HepG2 (cell line): ENCODE data around the gene ZNF451. TPM values are rescaled to one million over a fixed set of nuclear protein-coding genes. Genes with fewer than 3 reads are reported as not detected.

ENCODE experiments used
- CBX1 ChIP-seq: IDR thresholded peaks from one replicate; pipeline ENCODE4 v1.6.1; 2016; ENCODE audit warnings: antibody characterized with exemption, low read depth
- FOXP1 ChIP-seq, 2 experiments: fragments of 450-650 bp in 1 of 2; IDR thresholded peaks; 2 replicates each; pipeline ENCODE4 v1.6.1; 2017 to 2018; ENCODE audit warnings: antibody characterized with exemption in 1 of 2
- HOXA5 ChIP-seq: sonication (generic); formaldehyde crosslinking; IDR thresholded peaks from 2 replicates; pipeline ENCODE4 v1.4.0; 2020; ENCODE audit warnings: missing genetic modification reagents
- KLF15 ChIP-seq: sonication (generic); formaldehyde crosslinking; IDR thresholded peaks from 2 replicates; pipeline ENCODE4 v1.8.1; 2023; ENCODE audit warnings: borderline replicate concordance, mild to moderate bottlenecking, inconsistent platforms, missing genetic modification reagents, mixed read lengths
- MED8 ChIP-seq: sonication (generic); formaldehyde crosslinking; IDR thresholded peaks from 2 replicates; pipeline ENCODE4 v1.8.1; 2023; ENCODE audit warnings: mild to moderate bottlenecking, missing genetic modification reagents; ENCODE audit not compliant: insufficient replicate concordance
- SCMH1 ChIP-seq: sonication (generic); formaldehyde crosslinking; IDR thresholded peaks from 2 replicates; pipeline ENCODE4 v1.9.0; 2021; ENCODE audit warnings: missing genetic modification reagents, mild to moderate bottlenecking, borderline replicate concordance
- SRSF1 ChIP-seq: fragments of 200-400 bp; formaldehyde crosslinking; optimal IDR thresholded peaks from 2 replicates; pipeline ENCODE3; 2017; ENCODE audit warnings: mild to moderate bottlenecking, low read depth, low read length, moderate library complexity
- STAG1 ChIP-seq: sonication (generic); formaldehyde crosslinking; IDR thresholded peaks from 2 replicates; pipeline ENCODE4 v1.4.0; 2020; ENCODE audit warnings: missing genetic modification reagents
- ZNF329 ChIP-seq: sonication (generic); formaldehyde crosslinking; IDR thresholded peaks from 2 replicates; pipeline ENCODE4 v1.9.0; 2021; ENCODE audit warnings: low read depth, mild to moderate bottlenecking, missing genetic modification reagents
- ZNF343 ChIP-seq: sonication (generic); formaldehyde crosslinking; IDR thresholded peaks from 2 replicates; pipeline ENCODE4 v1.4.0; 2020; ENCODE audit warnings: mild to moderate bottlenecking, missing genetic modification reagents
- ZSCAN30 ChIP-seq: sonication (generic); formaldehyde crosslinking; IDR thresholded peaks from 2 replicates; pipeline ENCODE4 v1.5.0; 2020; ENCODE audit warnings: mild to moderate bottlenecking, missing genetic modification reagents
- polyA plus RNA-seq, 8 experiments: library from polyadenylated mRNA; depleted of rRNA in 3 of 8; stranded (reverse) in 7 of 8; unstranded in 1 of 8; fragments of >200 nt; fragmentation: Illumina TruSeq in 4 of 8; extraction: Trizol in 4 of 8; gene quantifications; 2 replicates each; pipeline versions ENCODE4 v1.2.1 to v1.2.3, GENCODE V29; 2011 to 2016; ENCODE audit warnings: low read depth in 4 of 8, missing spikeins in 1 of 8, mixed read lengths in 1 of 8; ENCODE audit not compliant: insufficient read depth in 1 of 8
- total RNA-seq, 5 experiments: library from RNA; depleted of rRNA; stranded (reverse); fragments of >200 nt; fragmentation: Illumina TruSeq; extraction: Trizol; gene quantifications; 2 replicates each; pipeline ENCODE4 v1.2.3, GENCODE V29; 2016; ENCODE audit warnings: low read depth in 1 of 5
- TF ChIP-seq, protein P1 (sequence below): sonication (generic); formaldehyde crosslinking; IDR thresholded peaks from 2 replicates; pipeline ENCODE4 v1.5.1; 2020; ENCODE audit warnings: missing genetic modification reagents, mild to moderate bottlenecking, borderline replicate concordance
- TF ChIP-seq, protein P2 (sequence below): sonication (generic); formaldehyde crosslinking; IDR thresholded peaks from 2 replicates; pipeline ENCODE4 v1.8.1; 2023; ENCODE audit warnings: mild to moderate bottlenecking, missing genetic modification reagents, borderline replicate concordance
- TF ChIP-seq, protein P3 (sequence below): sonication (generic); formaldehyde crosslinking; IDR thresholded peaks from 2 replicates; pipeline ENCODE4 v1.5.0; 2020; ENCODE audit warnings: missing genetic modification reagents, mild to moderate bottlenecking, borderline replicate concordance
- TF ChIP-seq, protein P4 (sequence below): sonication (generic); formaldehyde crosslinking; IDR thresholded peaks from 2 replicates; pipeline ENCODE4 v1.5.1; 2020; ENCODE audit warnings: mild to moderate bottlenecking, missing genetic modification reagents
- TF ChIP-seq, protein P5 (sequence below): sonication (generic); formaldehyde crosslinking; IDR thresholded peaks from 2 replicates; pipeline ENCODE4 v1.8.0; 2022; ENCODE audit warnings: mild to moderate bottlenecking, missing genetic modification reagents, borderline replicate concordance
- TF ChIP-seq, protein P6 (sequence below): sonication (generic); formaldehyde crosslinking; IDR thresholded peaks from 2 replicates; pipeline ENCODE4 v1.5.0; 2020; ENCODE audit warnings: mild to moderate bottlenecking, missing genetic modification reagents, borderline replicate concordance

ZNF451 gene
- total and polyA plus RNA-seq, 2 of the 13 experiments (the other 11 are each of a cell fraction or from before 2014, with no cell fraction given), result 32.1 to 65.7 TPM

DNA sequence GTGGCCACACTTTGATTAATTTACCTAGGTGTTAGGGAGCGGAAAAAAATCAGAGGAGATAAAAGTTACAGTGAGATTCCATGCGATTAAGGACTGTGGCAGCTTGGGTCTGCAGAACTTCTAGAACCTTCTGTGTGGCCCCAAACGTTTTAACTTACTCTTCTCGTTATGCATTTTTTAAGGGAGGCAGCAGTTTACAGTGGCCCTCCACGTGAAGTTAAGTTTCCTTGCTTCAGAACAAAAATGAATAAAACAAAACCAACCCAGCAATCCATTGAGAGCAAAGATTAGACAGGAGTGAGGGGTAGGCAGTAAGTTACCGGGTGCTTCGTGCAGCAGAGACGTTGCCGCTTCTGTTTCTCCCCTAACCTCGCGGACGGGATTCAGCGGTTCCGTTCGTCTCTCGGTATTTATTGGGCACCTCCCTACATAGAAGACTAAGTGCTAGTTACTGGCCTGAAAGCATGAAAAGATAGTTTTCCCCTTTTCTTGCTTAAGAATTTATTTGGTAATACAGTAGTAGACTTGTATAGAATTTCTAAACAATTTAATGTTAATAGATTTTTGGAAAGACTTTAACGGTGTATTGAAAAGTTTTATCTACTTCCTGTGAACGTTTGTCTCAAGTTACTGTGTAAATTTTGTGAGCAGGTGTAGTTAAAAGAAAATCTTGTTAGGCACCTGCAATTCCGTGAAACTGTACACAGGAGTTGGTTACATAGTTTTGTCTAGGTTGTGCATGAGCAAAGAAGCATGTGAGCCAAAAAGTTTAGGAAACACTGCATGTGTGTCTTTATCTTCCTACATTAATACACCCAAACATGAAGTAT is 83.3 kb downstream of the ZNF451 start (continued):
- TF ChIP-seq, protein P1, sequence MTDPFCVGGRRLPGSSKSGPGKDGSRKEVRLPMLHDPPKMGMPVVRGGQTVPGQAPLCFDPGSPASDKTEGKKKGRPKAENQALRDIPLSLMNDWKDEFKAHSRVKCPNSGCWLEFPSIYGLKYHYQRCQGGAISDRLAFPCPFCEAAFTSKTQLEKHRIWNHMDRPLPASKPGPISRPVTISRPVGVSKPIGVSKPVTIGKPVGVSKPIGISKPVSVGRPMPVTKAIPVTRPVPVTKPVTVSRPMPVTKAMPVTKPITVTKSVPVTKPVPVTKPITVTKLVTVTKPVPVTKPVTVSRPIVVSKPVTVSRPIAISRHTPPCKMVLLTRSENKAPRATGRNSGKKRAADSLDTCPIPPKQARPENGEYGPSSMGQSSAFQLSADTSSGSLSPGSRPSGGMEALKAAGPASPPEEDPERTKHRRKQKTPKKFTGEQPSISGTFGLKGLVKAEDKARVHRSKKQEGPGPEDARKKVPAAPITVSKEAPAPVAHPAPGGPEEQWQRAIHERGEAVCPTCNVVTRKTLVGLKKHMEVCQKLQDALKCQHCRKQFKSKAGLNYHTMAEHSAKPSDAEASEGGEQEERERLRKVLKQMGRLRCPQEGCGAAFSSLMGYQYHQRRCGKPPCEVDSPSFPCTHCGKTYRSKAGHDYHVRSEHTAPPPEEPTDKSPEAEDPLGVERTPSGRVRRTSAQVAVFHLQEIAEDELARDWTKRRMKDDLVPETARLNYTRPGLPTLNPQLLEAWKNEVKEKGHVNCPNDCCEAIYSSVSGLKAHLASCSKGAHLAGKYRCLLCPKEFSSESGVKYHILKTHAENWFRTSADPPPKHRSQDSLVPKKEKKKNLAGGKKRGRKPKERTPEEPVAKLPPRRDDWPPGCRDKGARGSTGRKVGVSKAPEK (CRISPR knock-in tag), result peak; percentile 62
- TF ChIP-seq FOXP1 (IDR thresholded peaks at IDR 0.05) (no peak), FOXP1 (CRISPR knock-in tag; IDR thresholded peaks at IDR 0.05) (no peak), HOXA5 (0 out of 2 replicates have a peak, but pooled peaks have one; percentile 3), SCMH1 (no peak), ZNF343 (CRISPR knock-in tag) (peak; percentile 14; the same call in 1 of the 2 replicates), CBX1 (no peak), MED8 (CRISPR knock-in tag) (no peak), SRSF1 (no peak), ZSCAN30 (no peak; the same call in 1 of the 2 replicates), STAG1 (CRISPR knock-in tag) (no peak), ZNF329 (CRISPR knock-in tag) (no peak), KLF15 (CRISPR knock-in tag) (no peak)
- TF ChIP-seq, protein P2, sequence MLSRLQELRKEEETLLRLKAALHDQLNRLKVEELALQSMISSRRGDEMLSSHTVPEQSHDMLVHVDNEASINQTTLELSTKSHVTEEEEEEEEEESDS (CRISPR knock-in tag), result no peak
- TF ChIP-seq, protein P3, sequence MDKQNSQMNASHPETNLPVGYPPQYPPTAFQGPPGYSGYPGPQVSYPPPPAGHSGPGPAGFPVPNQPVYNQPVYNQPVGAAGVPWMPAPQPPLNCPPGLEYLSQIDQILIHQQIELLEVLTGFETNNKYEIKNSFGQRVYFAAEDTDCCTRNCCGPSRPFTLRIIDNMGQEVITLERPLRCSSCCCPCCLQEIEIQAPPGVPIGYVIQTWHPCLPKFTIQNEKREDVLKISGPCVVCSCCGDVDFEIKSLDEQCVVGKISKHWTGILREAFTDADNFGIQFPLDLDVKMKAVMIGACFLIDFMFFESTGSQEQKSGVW, result no peak
- TF ChIP-seq, protein P4, sequence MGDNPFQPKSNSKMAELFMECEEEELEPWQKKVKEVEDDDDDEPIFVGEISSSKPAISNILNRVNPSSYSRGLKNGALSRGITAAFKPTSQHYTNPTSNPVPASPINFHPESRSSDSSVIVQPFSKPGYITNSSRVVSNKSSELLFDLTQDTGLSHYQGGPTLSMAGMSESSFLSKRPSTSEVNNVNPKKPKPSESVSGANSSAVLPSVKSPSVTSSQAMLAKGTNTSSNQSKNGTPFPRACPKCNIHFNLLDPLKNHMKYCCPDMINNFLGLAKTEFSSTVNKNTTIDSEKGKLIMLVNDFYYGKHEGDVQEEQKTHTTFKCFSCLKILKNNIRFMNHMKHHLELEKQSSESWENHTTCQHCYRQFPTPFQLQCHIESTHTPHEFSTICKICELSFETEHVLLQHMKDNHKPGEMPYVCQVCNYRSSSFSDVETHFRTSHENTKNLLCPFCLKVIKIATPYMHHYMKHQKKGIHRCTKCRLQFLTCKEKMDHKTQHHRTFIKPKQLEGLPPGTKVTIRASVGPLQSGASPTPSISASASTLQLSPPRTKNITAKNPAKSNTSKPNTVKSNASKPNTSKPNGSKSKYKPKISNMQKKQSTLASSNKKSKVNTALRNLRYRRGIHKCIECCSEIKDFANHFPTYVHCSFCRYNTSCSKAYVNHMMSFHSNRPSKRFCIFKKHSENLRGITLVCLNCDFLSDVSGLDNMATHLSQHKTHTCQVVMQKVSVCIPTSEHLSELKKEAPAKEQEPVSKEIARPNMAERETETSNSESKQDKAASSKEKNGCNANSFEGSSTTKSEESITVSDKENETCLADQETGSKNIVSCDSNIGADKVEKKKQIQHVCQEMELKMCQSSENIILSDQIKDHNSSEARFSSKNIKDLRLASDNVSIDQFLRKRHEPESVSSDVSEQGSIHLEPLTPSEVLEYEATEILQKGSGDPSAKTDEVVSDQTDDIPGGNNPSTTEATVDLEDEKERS (CRISPR knock-in tag), result 0 out of 2 replicates have a peak, but pooled peaks have one; percentile 52
- TF ChIP-seq, protein P5, sequence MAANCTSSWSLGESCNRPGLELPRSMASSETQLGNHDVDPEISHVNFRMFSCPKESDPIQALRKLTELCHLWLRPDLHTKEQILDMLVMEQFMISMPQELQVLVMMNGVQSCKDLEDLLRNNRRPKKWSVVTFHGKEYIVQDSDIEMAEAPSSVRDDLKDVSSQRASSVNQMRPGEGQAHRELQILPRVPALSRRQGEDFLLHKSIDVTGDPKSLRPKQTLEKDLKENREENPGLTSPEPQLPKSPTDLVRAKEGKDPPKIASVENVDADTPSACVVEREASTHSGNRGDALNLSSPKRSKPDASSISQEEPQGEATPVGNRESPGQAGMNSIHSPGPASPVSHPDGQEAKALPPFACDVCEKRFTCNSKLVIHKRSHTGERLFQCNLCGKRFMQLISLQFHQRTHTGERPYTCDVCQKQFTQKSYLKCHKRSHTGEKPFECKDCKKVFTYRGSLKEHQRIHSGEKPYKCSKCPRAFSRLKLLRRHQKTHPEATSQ (CRISPR knock-in tag), result no peak
- TF ChIP-seq, protein P6, sequence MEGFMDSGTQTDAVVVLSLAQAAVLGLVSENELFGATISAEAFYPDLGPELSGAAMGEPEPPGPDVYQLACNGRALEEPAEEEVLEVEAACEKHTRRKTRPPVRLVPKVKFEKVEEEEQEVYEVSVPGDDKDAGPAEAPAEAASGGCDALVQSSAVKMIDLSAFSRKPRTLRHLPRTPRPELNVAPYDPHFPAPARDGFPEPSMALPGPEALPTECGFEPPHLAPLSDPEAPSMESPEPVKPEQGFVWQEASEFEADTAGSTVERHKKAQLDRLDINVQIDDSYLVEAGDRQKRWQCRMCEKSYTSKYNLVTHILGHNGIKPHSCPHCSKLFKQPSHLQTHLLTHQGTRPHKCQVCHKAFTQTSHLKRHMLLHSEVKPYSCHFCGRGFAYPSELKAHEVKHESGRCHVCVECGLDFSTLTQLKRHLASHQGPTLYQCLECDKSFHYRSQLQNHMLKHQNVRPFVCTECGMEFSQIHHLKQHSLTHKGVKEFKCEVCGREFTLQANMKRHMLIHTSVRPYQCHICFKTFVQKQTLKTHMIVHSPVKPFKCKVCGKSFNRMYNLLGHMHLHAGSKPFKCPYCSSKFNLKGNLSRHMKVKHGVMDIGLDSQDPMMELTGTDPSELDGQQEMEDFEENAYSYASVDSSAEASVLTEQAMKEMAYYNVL (CRISPR knock-in tag), result no peak
